Ishikawa (cell line): ENCODE data around the gene GATAD2A.

Experiments
- CEBPB ChIP-seq: IDR thresholded peaks from 2 replicates; pipeline ENCODE4 v1.6.1; 2012
- CREB1 ChIP-seq: IDR thresholded peaks from 2 replicates; pipeline ENCODE4 v1.6.1; 2012; ENCODE audit warnings: low read depth
- EGR1 ChIP-seq: IDR thresholded peaks from 2 replicates; pipeline ENCODE4 v1.6.1; 2012
- EP300 ChIP-seq: IDR thresholded peaks from 2 replicates; pipeline ENCODE4 v1.6.1; 2012; ENCODE audit warnings: borderline replicate concordance
- FOXM1 ChIP-seq: IDR thresholded peaks from 2 replicates; pipeline ENCODE4 v1.6.1; 2012; ENCODE audit warnings: low read depth, borderline replicate concordance
- NFIC ChIP-seq: IDR thresholded peaks from 2 replicates; pipeline ENCODE4 v1.6.1; 2012
- RAD21 ChIP-seq: IDR thresholded peaks from 2 replicates; pipeline ENCODE4 v1.6.1; 2012; ENCODE audit warnings: low read depth
- TAF1 ChIP-seq: IDR thresholded peaks from 2 replicates; pipeline ENCODE4 v1.6.1; 2012; ENCODE audit warnings: low read depth, mild to moderate bottlenecking
- TCF12 ChIP-seq: IDR thresholded peaks from 2 replicates; pipeline ENCODE4 v1.6.1; 2012; ENCODE audit warnings: low read depth
- TEAD4 ChIP-seq: IDR thresholded peaks from 2 replicates; pipeline ENCODE4 v1.6.1; 2012
- YY1 ChIP-seq: IDR thresholded peaks from 2 replicates; pipeline ENCODE4 v1.6.1; 2012; ENCODE audit warnings: low read depth
- ZBTB7A ChIP-seq: IDR thresholded peaks from 2 replicates; pipeline ENCODE4 v1.6.1; 2012; ENCODE audit warnings: low read depth
- TF ChIP-seq, protein P1 (sequence below): IDR thresholded peaks from 2 replicates; pipeline ENCODE4 v1.6.1; 2012
- TF ChIP-seq, protein P2 (sequence below): IDR thresholded peaks from 2 replicates; pipeline ENCODE4 v1.6.1; 2012
- TF ChIP-seq, protein P3 (sequence below): IDR thresholded peaks from 2 replicates; pipeline ENCODE4 v1.6.1; 2012; ENCODE audit warnings: low read depth, mild to moderate bottlenecking

Gene GATAD2A

DNA sequence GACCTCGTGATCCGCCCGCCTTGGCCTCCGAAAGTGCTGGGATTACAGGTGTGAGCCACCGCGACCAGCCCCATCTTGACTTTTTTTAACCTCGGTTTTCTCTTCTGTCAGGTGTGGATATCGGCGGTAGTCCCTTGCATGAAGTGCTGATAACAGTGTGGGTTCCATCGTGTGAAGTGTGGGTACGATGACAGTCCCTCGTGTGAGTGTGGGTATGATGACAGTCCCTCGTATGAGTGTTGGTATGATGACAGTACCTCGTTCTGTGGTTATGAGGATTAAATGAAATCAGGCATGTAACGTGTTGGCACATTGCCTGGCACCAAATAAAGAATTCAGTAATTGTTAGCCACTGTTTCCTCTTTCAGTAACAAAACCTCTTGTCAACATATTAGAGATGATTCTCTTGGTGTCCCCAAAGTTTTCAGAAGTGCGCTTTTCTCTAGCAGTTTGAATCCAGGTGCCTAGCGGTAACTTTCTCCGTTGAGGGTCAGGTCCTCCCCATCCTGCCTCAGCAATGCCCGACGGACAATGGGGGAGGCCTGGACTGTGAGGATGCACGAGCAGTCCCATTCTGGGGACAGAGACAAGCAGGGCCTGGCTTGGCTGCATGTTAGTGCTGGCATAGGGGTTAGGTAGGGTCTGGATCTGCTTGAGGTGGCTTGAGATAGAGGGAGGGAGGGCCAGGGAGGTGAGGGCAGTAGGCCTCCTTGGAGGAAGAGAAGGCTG, 15.3 kb downstream of the GATAD2A start:
- TF ChIP-seq YY1: no peak
- TF ChIP-seq ZBTB7A: no peak
- no peak for TF ChIP-seq EP300
- no peak for TF ChIP-seq NFIC
- TF ChIP-seq TAF1: no peak
- TF ChIP-seq, protein P1, sequence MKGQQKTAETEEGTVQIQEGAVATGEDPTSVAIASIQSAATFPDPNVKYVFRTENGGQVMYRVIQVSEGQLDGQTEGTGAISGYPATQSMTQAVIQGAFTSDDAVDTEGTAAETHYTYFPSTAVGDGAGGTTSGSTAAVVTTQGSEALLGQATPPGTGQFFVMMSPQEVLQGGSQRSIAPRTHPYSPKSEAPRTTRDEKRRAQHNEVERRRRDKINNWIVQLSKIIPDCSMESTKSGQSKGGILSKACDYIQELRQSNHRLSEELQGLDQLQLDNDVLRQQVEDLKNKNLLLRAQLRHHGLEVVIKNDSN: no peak
- TF ChIP-seq RAD21: no peak
- TF ChIP-seq FOXM1: no peak
- TF ChIP-seq, protein P2, sequence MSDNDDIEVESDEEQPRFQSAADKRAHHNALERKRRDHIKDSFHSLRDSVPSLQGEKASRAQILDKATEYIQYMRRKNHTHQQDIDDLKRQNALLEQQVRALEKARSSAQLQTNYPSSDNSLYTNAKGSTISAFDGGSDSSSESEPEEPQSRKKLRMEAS: no peak
- TF ChIP-seq, protein P3, sequence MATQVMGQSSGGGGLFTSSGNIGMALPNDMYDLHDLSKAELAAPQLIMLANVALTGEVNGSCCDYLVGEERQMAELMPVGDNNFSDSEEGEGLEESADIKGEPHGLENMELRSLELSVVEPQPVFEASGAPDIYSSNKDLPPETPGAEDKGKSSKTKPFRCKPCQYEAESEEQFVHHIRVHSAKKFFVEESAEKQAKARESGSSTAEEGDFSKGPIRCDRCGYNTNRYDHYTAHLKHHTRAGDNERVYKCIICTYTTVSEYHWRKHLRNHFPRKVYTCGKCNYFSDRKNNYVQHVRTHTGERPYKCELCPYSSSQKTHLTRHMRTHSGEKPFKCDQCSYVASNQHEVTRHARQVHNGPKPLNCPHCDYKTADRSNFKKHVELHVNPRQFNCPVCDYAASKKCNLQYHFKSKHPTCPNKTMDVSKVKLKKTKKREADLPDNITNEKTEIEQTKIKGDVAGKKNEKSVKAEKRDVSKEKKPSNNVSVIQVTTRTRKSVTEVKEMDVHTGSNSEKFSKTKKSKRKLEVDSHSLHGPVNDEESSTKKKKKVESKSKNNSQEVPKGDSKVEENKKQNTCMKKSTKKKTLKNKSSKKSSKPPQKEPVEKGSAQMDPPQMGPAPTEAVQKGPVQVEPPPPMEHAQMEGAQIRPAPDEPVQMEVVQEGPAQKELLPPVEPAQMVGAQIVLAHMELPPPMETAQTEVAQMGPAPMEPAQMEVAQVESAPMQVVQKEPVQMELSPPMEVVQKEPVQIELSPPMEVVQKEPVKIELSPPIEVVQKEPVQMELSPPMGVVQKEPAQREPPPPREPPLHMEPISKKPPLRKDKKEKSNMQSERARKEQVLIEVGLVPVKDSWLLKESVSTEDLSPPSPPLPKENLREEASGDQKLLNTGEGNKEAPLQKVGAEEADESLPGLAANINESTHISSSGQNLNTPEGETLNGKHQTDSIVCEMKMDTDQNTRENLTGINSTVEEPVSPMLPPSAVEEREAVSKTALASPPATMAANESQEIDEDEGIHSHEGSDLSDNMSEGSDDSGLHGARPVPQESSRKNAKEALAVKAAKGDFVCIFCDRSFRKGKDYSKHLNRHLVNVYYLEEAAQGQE: no peak
- no peak for TF ChIP-seq CREB1
- no peak for TF ChIP-seq EGR1
- TF ChIP-seq TEAD4: no peak
- TF ChIP-seq TCF12: no peak
- TF ChIP-seq CEBPB: no peak

DNA sequence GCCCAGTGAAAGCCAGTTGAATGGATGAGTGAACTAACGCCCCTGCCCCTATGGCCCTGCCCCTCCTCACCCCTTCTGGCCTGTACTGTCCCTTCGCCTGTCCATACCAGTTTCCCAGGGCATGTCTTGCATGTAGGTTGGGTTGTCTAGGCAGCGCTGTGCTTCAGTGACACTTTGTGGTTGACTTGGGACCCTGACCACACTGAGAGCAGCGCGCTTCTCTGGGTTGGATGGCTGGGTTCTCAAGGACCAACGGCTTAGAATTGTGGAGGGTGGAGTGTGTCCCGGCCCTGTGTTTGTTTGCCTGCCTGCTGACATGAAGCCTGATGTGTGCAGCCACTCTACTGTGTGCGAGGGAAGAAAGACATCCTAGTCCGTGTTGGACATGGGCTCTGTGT, 15.8 kb downstream of the GATAD2A start:
- TF ChIP-seq ZBTB7A: no peak
- no peak for TF ChIP-seq NFIC
- no peak for TF ChIP-seq CEBPB
- TF ChIP-seq YY1: no peak
- no peak for TF ChIP-seq TCF12
- TF ChIP-seq TAF1: no peak
- TF ChIP-seq CREB1: no peak
- TF ChIP-seq RAD21: no peak
- no peak for TF ChIP-seq FOXM1
- TF ChIP-seq TEAD4: no peak
- TF ChIP-seq, protein P3: no peak
- TF ChIP-seq EP300: no peak
- no peak for TF ChIP-seq EGR1
- TF ChIP-seq, protein P2: no peak
- TF ChIP-seq, protein P1: no peak

DNA sequence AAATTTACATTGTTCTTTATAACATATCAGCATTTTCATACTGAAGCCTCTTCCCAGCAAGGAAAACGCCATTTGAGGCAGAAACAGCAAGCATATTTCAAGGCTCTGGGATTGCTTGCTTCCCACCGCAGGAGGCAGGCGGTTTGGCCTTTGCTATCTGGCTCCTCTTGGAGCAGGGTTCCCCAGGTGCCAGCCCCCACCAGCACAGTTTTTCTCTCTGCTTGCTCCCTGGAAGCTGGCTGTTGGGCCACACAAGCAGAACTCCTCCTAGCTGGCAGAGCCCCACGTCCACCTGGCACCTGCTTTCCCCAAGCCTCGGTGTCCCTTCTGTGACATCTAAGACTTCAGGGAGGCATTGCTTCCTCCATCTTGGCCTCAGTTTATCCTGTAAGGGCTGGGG, 16.7 kb downstream of the GATAD2A start:
- TF ChIP-seq FOXM1 (no peak), CEBPB (no peak), RAD21 (no peak), NFIC (no peak), TAF1 (no peak), TCF12 (no peak), EP300 (no peak), YY1 (no peak), ZBTB7A (no peak), TEAD4 (no peak), EGR1 (no peak)
- TF ChIP-seq, protein P3: no peak
- TF ChIP-seq, protein P1: no peak
- TF ChIP-seq, protein P2: no peak
